OCI-LY7 (cell line): ENCODE data around the gene SERTAD1. TPM values are rescaled to one million over a fixed set of nuclear protein-coding genes. Genes with fewer than 3 reads are reported as not detected.

Experiments
- BruUV-seq: library from RNA; stranded (reverse); fragments of 400-500 nt; replicated peaks from 2 replicates; lab custom pipeline; 2021; lab: Mats Ljungman, UMichigan
- CTCF ChIA-PET: fragments of 300-600 bp; sonication (Branson Sonifier 250); formaldehyde crosslinking; loops from one replicate; lab custom pipeline; 2022; ENCODE audit warnings: antibody characterized with exemption; ENCODE audit not compliant: unreplicated experiment; lab: Charles Lee
- POLR2A ChIA-PET: fragments of 300-600 bp; sonication (Branson Sonifier 250); formaldehyde crosslinking; loops from one replicate; lab custom pipeline; 2022; ENCODE audit warnings: antibody characterized with exemption; lab: Charles Lee
- DNase-seq: peaks from one replicate; pipeline ENCODE4 v3.0.0-alpha.2; 2015; ENCODE audit warnings: low spot score
- H2AFZ ChIP-seq: fragments of 200-600 bp; sonication (generic), shearing (Covaris generic); 2 replicates; pipeline ENCODE4 v1.6.1; 2014; ENCODE audit warnings: mild to moderate bottlenecking, antibody characterized with exemption, low read length, moderate library complexity
- H3K27ac ChIP-seq: fragments of 200-600 bp; sonication (generic); 2 replicates; pipeline ENCODE4 v1.5.1; 2014; ENCODE audit warnings: mixed run types, low read depth, mild to moderate bottlenecking, moderate library complexity, low read length, inconsistent platforms; ENCODE audit not compliant: poor library complexity, severe bottlenecking
- H3K36me3 ChIP-seq: fragments of 200-600 bp; sonication (generic); 2 replicates; pipeline ENCODE4 v1.6.1; 2014; ENCODE audit warnings: mild to moderate bottlenecking, antibody characterized with exemption, low read length, moderate library complexity, mixed read lengths; ENCODE audit not compliant: insufficient read depth
- H3K4me1 ChIP-seq: fragments of 200-600 bp; sonication (generic); 2 replicates; pipeline ENCODE4 v1.5.1; 2014; ENCODE audit warnings: mild to moderate bottlenecking, low read length; ENCODE audit not compliant: insufficient read depth, poor library complexity, severe bottlenecking
- H3K4me2 ChIP-seq: fragments of 200-600 bp; sonication (generic); 2 replicates; pipeline ENCODE4 v1.6.1; 2014; ENCODE audit warnings: mild to moderate bottlenecking, low read length
- H3K4me3 ChIP-seq: fragments of 200-600 bp; sonication (generic); 2 replicates; pipeline ENCODE4 v1.5.1; 2014; ENCODE audit warnings: mild to moderate bottlenecking, low read depth, low read length; ENCODE audit not compliant: poor library complexity, severe bottlenecking
- H3K79me2 ChIP-seq: fragments of 200-600 bp; sonication (generic); 2 replicates; pipeline ENCODE4 v1.6.1; 2016; ENCODE audit warnings: low read depth, mild to moderate bottlenecking, low read length, moderate library complexity, mixed read lengths; ENCODE audit not compliant: insufficient read depth
- H3K9me2 ChIP-seq: fragments of 200-600 bp; sonication (generic); 2 replicates; pipeline ENCODE4 v1.6.1; 2016; ENCODE audit warnings: mild to moderate bottlenecking, low read length, mixed read lengths; ENCODE audit not compliant: insufficient read depth
- H3K9me3 ChIP-seq: fragments of 200-600 bp; sonication (generic); 2 replicates; pipeline ENCODE4 v1.6.1; 2014; ENCODE audit warnings: mild to moderate bottlenecking, mixed run types, low read length, mixed read lengths
- H4K20me1 ChIP-seq: fragments of 200-600 bp; sonication (generic); 2 replicates; pipeline ENCODE4 v1.6.1; 2014; ENCODE audit warnings: mild to moderate bottlenecking, antibody characterized with exemption, low read length, moderate library complexity, mixed read lengths; ENCODE audit not compliant: insufficient read depth
- CTCF ChIP-seq: fragments of 200-600 bp; sonication (generic); conservative IDR thresholded peaks from 2 replicates; pipeline ENCODE4 v1.5.1; 2014; ENCODE audit warnings: mild to moderate bottlenecking, antibody characterized with exemption, low read length, moderate library complexity, mixed read lengths
- EZH2phosphoT487 ChIP-seq: fragments of 200-600 bp; sonication (generic); IDR thresholded peaks from 2 replicates; pipeline ENCODE4 v1.6.1; 2018; ENCODE audit warnings: low read depth, borderline replicate concordance, mild to moderate bottlenecking, mixed run types, antibody characterized with exemption, low read length, moderate library complexity, mixed read lengths
- intact Hi-C: fragments of 100-400 bp; cut with micrococcal nuclease; formaldehyde crosslinking; loops from one replicate; pipeline ENCODE4 v1.10.0; 2022; ENCODE audit not compliant: unreplicated experiment
- total RNA-seq, 2 experiments: library from RNA; depleted of rRNA in 1 of 2; stranded (reverse); fragments of >200 nt in 1 of 2; shearing (Covaris generic) in 1 of 2; gene quantifications; 2 replicates each; pipeline ENCODE4 v1.2.3, GENCODE V29; 2014 to 2022

The SERTAD1 gene
- total RNA-seq, 2 experiments from 2014 or later: 5.7 to 6.1 TPM

- Histone ChIP-seq H2AFZ (no peak overlapping the region), H3K4me2 (no peak overlapping the region)
- POLR2A ChIA-PET: interaction anchor here (0.6 kb wide), 1 partner anchor 15 kb away, joined by 5 read pairs; no protein-coding TSS in a partner anchor
Measured at GRCh38 chr19:40417643-40417981, 8.2 kb downstream of the SERTAD1 start.

GRCh38 chr19:40416918-40417642 lies 8.7 kb downstream of the SERTAD1 start:
- Histone ChIP-seq H3K9me2 (no peaks in the 10 kb centered on the region), H3K27ac (peak overlapping the region; percentile 5), H3K79me2 (no peaks in the 10 kb centered on the region), H3K4me2 (no peak overlapping the region), H3K9me3 (no peaks in the 10 kb centered on the region), H3K4me1 (peaks cover 25% of the 10 kb centered on the region), H3K36me3 (peaks cover under 1% of the 10 kb centered on the region; the same call in 1 of the 2 replicates), H3K4me3 (no peak overlapping the region), H4K20me1 (no peaks in the 10 kb centered on the region), H2AFZ (no peak overlapping the region; the same call in 1 of the 2 replicates)
- POLR2A ChIA-PET: interaction anchor here (0.6 kb wide), 1 partner anchor 15 kb away, joined by 5 read pairs; no protein-coding TSS in a partner anchor
- intact Hi-C loops: no loop called here
- TF ChIP-seq EZH2phosphoT487 (no peak), CTCF (no peak)
- no TSS peak for BruUV-seq
- peak; percentile 39 for DNase-seq
- CTCF ChIA-PET: interaction anchor here (0.6 kb wide), 1 partner anchor 112 kb away, joined by 9 read pairs; no protein-coding TSS in a partner anchor

More at GRCh38 chr19:40417643-40417981, 8.2 kb downstream of the SERTAD1 start:
- H3K4me1 ChIP-seq: peaks cover 24% of the 10 kb centered on the region
- TF ChIP-seq CTCF (no peak), EZH2phosphoT487 (no peak)
- no peaks in the 10 kb centered on the region for H3K9me3 ChIP-seq
- no peak for DNase-seq
- H3K27ac ChIP-seq: no peak overlapping the region
- H3K36me3 ChIP-seq: peaks cover 6% of the 10 kb centered on the region; the same call in 1 of the 2 replicates
- H3K9me2 ChIP-seq: no peaks in the 10 kb centered on the region
- H4K20me1 ChIP-seq: no peaks in the 10 kb centered on the region
- H3K4me3 ChIP-seq: no peak overlapping the region
- H3K79me2 ChIP-seq: no peaks in the 10 kb centered on the region
- intact Hi-C loops: no loop called here
- BruUV-seq: no TSS peak
- CTCF ChIA-PET: interaction anchor here (0.6 kb wide), 1 partner anchor 112 kb away, joined by 9 read pairs; no protein-coding TSS in a partner anchor

GRCh38 chr19:40415768-40416167 lies 10.0 kb downstream of the SERTAD1 start:
- TF ChIP-seq CTCF: no peak
- TF ChIP-seq EZH2phosphoT487: no peak
- Histone ChIP-seq H3K9me2 (no peaks in the 10 kb centered on the region), H2AFZ (no peak overlapping the region), H4K20me1 (no peaks in the 10 kb centered on the region), H3K9me3 (no peaks in the 10 kb centered on the region), H3K79me2 (no peaks in the 10 kb centered on the region), H3K27ac (no peak overlapping the region), H3K36me3 (no peaks in the 10 kb centered on the region), H3K4me3 (no peak overlapping the region), H3K4me1 (peaks cover 28% of the 10 kb centered on the region), H3K4me2 (no peak overlapping the region)
- ChIA-PET POLR2A (no interaction called here), CTCF (no interaction called here)
- intact Hi-C loops: no loop called here
- BruUV-seq: no TSS peak
- no peak for DNase-seq
